Mucosa of gallbladder (tissue), 1 donor: ENCODE data around the gene FRMD4A. TPM values are rescaled to one million over a fixed set of nuclear protein-coding genes. Genes with fewer than 3 reads are reported as not detected.
"Not testable (repeated sequence)": the region's sequence is repeated elsewhere in the genome, so short reads cannot be mapped to it uniquely, and the experiment has no call there.

Experiments
- DNase-seq: peaks from one replicate; pipeline ENCODE4 v3.0.0-alpha.2; 2020; ENCODE audit warnings: low spot score
- total RNA-seq: library from RNA; stranded (reverse); gene quantifications from one replicate; pipeline ENCODE4 v1.2.1, GENCODE V29; 2021
- donor health status: DM: no; HTN: no; CAD: no.

The FRMD4A gene
- total RNA-seq, 1 donor from 2014 or later: 55.4 TPM

- no peak for DNase-seq
These were observed 223.9 kb downstream of the FRMD4A start for GRCh38 chr10:14106828-14107227.

- no peak for DNase-seq
These were observed 228.7 kb downstream of the FRMD4A start for GRCh38 chr10:14102056-14102455.

- DNase-seq: no peak
These were observed 230.8 kb downstream of the FRMD4A start for GRCh38 chr10:14099885-14100284.

DNA sequence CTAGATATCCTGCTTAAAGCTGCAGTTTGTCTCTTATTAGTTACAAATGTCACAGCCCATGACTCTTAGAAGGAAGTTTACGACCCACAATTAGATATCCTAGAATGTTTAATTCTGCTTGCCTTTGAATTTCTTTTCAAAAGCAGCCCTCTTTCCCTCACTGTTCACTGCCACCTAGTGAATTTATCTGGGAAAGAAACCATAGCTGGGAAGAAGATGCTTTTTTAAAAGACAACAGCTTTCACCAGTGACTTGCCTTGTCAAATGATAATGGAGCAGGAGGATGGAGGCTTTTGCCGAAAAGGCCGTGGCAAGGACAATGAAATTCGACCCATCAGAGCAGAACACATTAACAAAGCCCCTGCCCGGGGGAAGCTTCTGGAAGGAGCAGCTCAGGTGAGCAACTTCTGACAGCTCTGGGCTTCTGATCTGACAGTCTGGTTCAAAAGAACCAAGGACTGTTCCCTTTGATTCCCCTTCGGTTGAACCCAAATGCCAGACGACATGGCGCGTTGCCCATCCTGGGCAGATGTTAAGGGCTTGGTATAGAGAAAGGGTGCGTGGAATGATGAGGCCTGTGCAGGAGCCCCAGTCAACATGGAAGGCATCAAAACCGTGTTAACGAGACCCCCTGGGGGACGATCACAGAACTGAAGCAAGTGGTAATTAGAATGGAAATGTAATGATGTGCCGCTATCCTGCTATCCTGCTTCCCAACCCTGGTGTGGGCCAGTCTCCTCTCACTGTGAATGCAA, 236.8 kb downstream of the FRMD4A start:
- no peak for DNase-seq

- DNase-seq: no peak
These were observed 237.9 kb downstream of the FRMD4A start for GRCh38 chr10:14092799-14093198.

DNA sequence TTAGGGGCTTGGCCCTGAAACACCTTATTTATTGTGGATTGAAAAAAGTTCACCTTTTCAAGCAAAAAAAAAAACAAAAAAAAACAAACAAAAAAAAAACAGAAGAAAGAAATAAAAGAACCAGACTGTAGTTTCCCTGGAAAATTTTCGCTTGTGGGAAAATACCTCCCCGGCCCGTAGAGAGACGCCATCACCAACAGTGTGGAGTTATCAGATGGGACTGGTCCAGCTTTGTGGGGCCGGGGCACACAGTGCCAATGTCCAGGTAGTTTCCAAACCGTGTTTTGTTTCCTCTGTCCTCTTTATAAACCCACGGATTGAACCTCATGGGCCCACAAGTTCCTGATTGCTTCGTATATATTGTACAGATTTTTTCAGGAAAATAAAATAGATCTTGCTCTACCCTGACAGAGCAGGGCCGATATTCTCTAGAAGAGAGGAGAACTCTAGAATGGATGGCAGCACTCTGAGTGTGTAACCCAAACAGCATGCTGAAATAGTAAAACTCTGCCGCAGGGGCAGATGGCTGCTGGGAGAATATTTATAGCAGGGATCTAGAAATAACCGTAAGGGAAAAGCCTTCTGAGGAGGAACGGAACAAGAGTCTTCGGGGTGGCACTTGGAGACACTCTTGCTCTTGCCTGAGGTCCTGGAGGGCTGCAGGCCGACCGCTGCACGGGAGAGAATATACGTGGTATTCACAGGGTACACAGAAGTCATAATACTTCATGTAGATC, 241.0 kb downstream of the FRMD4A start:
- DNase-seq: no peak

DNA sequence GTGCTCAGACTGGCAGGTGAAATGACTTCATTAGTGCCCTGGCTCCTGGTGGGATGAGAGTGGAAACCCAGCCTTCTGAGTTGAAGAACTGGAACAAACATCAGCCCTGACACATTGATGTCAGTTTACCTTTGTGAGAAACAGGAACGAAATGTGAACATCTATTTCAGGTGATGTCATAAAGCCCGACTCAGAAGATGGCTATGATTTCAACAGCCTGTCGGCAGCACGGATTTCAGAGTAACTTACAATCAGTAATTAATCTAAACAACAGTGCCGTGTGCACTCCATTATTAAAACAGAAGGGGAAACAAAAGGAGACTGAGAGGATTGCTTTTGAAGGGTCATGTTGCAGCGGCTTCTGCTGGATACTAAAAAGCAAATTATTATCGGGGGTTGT, 243.2 kb downstream of the FRMD4A start:
- DNase-seq: no peak

DNA sequence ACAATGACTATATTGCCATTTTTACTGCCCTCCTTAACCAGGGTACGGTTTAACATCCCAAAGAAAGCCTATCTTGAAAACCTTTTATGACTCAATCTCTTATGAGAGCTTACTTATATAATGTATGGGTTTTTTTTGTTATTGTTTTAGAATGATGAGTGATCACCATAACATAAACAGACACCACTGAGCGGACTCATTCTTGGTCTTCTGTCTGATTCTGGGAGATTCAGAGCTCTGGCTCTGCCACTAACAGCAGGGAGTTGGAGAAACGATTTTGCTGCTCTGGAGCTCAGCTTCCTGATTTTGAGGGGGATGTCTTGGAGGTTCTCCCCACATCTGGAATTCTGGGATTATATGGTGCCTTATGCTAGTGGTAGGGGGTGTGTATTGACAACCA, 244.1 kb downstream of the FRMD4A start:
- DNase-seq: no peak

DNA sequence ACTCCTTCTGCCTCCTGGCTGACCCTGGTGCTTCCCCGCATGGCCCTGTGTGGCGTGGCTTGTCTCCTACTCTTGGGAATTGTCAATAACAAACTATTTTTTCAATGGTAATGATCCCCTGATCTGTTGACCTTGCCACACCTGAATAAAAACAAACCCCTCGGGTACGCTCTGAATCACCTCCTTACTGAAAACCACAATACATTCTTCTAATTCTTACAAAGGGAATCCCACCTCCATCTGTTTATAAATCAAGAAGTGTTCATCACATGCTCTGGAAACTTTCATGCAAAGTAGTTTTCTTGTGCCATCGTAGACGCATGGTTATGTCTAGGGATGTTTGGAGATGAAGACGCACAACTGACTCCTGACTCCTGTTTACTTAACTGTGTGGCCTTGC, 245.8 kb downstream of the FRMD4A start:
- no peak for DNase-seq

DNA sequence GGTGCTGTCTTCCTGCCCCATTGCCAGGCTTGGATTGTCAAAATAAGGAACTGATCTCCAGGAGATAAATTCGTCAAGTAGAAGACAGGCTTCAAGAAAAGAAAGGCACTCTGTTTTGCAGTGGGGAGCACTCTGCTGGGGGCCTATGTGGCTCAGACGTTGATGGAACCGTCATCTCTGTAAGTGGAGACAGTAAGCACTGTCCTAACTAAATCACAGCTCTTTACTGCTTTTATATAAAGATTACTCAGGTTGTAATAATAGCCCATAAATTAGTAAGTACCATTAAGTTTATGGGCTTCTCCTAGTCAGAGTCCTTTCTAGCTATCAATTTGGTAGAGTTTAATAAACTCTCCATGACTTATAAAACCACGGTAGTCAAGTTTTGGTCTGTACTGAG, 249.9 kb downstream of the FRMD4A start:
- DNase-seq: no peak

DNA sequence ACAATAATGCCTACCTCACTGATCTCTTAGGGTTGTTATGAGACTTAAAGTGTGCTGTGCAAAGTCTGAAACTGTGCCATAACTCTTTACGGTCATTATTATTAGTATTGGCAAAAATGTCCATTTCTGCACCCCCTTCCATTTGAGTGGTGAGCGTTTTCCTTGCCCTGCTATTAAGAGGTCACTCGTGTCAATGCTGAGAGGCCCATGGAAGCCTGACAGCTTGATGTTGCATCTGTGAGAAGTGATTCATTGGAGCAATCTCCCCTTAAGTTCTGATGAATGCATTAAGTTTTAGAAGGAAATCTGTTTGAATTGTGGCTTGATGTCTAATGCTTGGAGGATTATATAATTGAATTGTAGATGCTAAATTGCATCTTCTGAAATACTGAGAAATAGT, 253.3 kb downstream of the FRMD4A start:
- DNase-seq: no peak

- peak; percentile 84 for DNase-seq
These were observed 256.5 kb downstream of the FRMD4A start for GRCh38 chr10:14074062-14074884.

- no peak for DNase-seq
These were observed 258.2 kb downstream of the FRMD4A start for GRCh38 chr10:14072541-14072940.

GRCh38 chr10:14071956-14072355, 258.8 kb downstream of the FRMD4A start:
- no peak for DNase-seq

DNA sequence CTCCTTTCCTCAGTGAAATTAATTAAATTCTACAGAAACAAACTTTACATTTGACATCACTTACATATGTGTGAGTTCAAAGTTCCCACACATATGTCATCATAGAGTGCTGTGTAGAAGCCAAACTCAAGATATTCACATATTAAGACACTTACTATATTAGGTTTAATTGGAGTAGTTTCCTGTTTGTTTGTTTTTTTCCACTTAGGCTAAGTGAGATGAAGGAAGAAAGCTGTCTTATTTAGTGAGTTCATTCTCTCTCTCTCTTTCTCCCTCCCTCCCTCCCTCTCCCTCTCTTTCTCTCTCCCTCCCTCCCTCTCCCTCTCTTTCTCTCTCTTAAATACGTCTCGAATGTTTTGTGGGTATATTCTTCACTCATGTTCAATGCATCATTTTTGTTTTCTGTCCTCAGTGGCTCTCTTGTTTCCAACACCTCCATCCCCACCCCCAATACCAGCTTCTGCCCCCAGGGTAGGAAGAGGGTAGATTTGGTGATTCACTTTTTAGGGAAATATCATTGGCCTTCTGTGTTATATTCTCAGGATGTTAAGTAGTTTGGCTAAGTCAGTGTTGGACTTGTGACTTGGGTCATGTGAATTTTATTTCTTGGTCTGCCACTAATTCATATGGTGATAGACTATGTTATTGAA, 262.0 kb downstream of the FRMD4A start:
- no peak for DNase-seq

- not testable (repeated sequence) for DNase-seq
These were observed 263.1 kb downstream of the FRMD4A start for GRCh38 chr10:14067638-14068037.

DNA sequence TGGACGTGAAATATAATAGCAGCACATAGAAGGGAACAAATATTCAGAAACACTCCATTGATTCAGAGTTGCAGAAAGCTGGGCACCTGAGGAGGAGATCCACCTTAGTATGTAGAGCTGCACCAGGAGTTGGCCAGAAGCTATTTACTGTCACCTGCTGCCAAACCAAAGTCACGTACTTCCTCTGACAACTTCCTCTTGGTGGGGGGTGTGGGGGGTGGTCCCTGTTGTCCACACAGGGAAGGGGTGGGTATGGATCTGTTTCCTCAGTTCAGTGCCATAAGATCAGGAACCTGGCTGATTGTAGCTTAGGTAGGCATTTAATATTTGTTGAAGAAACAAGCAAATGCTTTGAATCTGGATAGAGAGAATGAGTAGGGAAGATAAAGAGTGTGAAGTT, 264.6 kb downstream of the FRMD4A start:
- DNase-seq: no peak

- no peak for DNase-seq
These were observed 267.0 kb downstream of the FRMD4A start for GRCh38 chr10:14063531-14064285.

DNA sequence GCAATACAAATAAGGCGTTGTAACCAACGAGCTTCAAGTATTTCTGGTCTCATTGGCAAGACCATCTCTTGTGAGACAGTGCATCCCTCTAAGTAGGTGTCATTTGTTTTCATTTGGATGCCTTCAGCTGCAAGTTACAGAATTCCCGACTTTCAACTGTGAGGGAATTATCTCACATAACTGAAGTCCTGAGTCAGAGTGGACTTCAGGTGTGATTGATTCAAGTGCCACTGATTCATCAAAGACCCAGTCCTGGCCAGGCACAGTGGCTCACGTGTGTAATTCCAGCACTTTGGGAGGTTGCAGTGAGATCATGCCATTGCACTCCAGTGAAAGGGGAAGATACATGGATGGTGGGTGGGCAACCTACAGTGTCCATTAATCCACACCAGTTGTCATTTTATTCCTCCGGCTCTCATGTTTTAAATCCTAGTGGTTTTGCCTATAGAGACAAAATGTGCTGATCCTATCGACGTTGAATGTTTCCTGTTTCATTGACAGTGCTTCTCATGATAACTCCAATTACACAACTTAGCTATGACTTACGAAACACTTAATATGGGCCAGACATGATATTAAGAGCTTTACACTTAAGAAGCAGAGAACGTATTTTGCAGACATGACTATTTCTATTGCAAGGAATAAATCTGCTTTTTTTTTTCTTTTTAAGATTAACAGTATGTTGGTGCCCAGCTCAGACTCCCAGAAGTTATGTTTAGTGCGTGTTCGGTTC, 268.0 kb downstream of the FRMD4A start:
- no peak for DNase-seq

DNA sequence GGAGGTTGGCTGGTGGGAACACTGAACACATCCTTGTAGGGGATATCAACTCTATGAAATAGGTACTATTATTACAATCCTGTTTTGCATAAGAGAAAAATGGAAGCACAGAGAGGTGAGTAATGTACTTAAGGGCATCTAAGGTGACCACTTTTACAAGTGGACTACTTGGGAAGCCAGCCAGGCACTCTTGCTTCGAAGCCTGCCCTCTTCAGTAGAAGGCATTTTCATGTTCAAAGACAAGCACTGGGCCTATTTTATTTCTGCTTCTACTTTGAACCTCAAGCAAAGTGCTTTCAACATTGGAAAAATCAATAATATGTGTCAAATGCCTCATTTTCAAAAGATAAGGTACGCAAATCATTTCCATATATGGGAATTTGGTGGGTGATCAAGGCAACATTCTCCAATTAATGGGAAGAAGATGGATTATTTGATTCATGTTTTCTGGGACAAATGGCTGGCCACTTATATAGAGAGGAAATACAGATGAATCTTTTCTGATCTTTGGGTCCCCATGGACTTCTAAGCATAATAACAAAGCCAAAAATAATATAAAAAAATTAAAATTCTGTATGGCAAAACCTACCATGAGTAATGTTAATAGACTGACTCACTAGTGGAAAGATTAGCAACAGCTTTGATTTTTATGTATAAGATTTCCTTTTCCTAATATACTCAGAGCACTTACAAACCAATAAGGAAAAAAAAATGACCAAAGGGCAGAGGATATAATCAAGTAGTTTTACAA, 270.2 kb downstream of the FRMD4A start:
- DNase-seq: no peak
